IPS-18a (cell line): ENCODE results near the gene PTPRM.

ENCODE experiments used
- H3K27ac ChIP-seq: one replicate; pipeline ENCODE4 v1.5.1; 2013; ENCODE audit warnings: low read length
- H3K27me3 ChIP-seq: one replicate; pipeline ENCODE4 v1.6.1; 2013; ENCODE audit warnings: mild to moderate bottlenecking, low read length; ENCODE audit not compliant: control insufficient read depth, insufficient read depth
- H3K36me3 ChIP-seq: one replicate; pipeline ENCODE4 v1.6.1; 2013; ENCODE audit warnings: low read depth, low read length; ENCODE audit not compliant: control insufficient read depth
- H3K4me1 ChIP-seq: one replicate; pipeline ENCODE4 v1.6.1; 2013; ENCODE audit warnings: low read depth, low read length; ENCODE audit not compliant: control insufficient read depth
- H3K4me3 ChIP-seq: one replicate; pipeline ENCODE4 v1.5.1; 2013; ENCODE audit warnings: low read length
- H3K9ac ChIP-seq: one replicate; pipeline ENCODE4 v1.6.1; 2013; ENCODE audit warnings: mild to moderate bottlenecking, low read length, moderate library complexity
- H3K9me3 ChIP-seq: one replicate; pipeline ENCODE4 v1.6.1; 2013; ENCODE audit warnings: low read depth, low read length; ENCODE audit not compliant: control insufficient read depth

PTPRM gene

GRCh38 chr18:8454136-8454535 is 887.0 kb downstream of the PTPRM start:
- Histone ChIP-seq H3K4me1 (no peaks in the 10 kb centered on the region), H3K4me3 (no peak overlapping the region), H3K9me3 (no peaks in the 10 kb centered on the region), H3K27ac (no peak overlapping the region), H3K27me3 (no peaks in the 10 kb centered on the region), H3K9ac (no peak overlapping the region), H3K36me3 (no peaks in the 10 kb centered on the region)

GRCh38 chr18:8455661-8456614 is 888.8 kb downstream of the PTPRM start:
- no peak overlapping the region for H3K4me3 ChIP-seq
- no peaks in the 10 kb centered on the region for H3K36me3 ChIP-seq
- no peak overlapping the region for H3K27ac ChIP-seq
- H3K9me3 ChIP-seq, result no peaks in the 10 kb centered on the region
- no peak overlapping the region for H3K9ac ChIP-seq
- H3K27me3 ChIP-seq, result no peaks in the 10 kb centered on the region
- no peaks in the 10 kb centered on the region for H3K4me1 ChIP-seq
